HepG2 (cell line): ENCODE results near the gene SOST. TPM values are rescaled to one million over a fixed set of nuclear protein-coding genes. Genes with fewer than 3 reads are reported as not detected.

Experiments
- ATF5 ChIP-seq: sonication (generic); formaldehyde crosslinking; IDR thresholded peaks from 2 replicates; pipeline ENCODE4 v1.4.0; 2020; ENCODE audit warnings: mild to moderate bottlenecking, low read depth, missing genetic modification reagents
- CC2D1A ChIP-seq: sonication (generic); formaldehyde crosslinking; IDR thresholded peaks from 2 replicates; pipeline ENCODE4 v1.8.1; 2023; ENCODE audit warnings: mild to moderate bottlenecking, missing genetic modification reagents
- HDAC2 ChIP-seq: sonication (generic); formaldehyde crosslinking; IDR thresholded peaks from 2 replicates; pipeline ENCODE4 v1.4.0; 2020; ENCODE audit warnings: missing genetic modification reagents
- POGK ChIP-seq: sonication (generic); formaldehyde crosslinking; conservative IDR thresholded peaks from 2 replicates; pipeline ENCODE4 v1.8.0; 2022; ENCODE audit warnings: mild to moderate bottlenecking, moderate library complexity, missing genetic modification reagents
- SAFB2 ChIP-seq: sonication (generic); formaldehyde crosslinking; IDR thresholded peaks from 2 replicates; pipeline ENCODE4 v1.5.1; 2020; ENCODE audit warnings: missing genetic modification reagents, low read depth, mild to moderate bottlenecking, borderline replicate concordance
- SKIL ChIP-seq: sonication (generic); formaldehyde crosslinking; IDR thresholded peaks from 2 replicates; pipeline ENCODE4 v1.8.0; 2022; ENCODE audit warnings: missing genetic modification reagents, mild to moderate bottlenecking, moderate library complexity, borderline replicate concordance
- SOX5 ChIP-seq: IDR thresholded peaks from 2 replicates; pipeline ENCODE4 v1.6.1; 2016; ENCODE audit warnings: borderline replicate concordance
- ZBTB20 ChIP-seq: sonication (generic); formaldehyde crosslinking; IDR thresholded peaks from 2 replicates; pipeline ENCODE4 v1.8.1; 2023; ENCODE audit warnings: missing genetic modification reagents, low read depth, mild to moderate bottlenecking, borderline replicate concordance
- ZFP1 ChIP-seq: IDR thresholded peaks from 2 replicates; pipeline ENCODE4 v1.6.1; 2016
- ZFP36L1 ChIP-seq: sonication (generic); formaldehyde crosslinking; IDR thresholded peaks from 2 replicates; pipeline ENCODE4 v1.8.0; 2022; ENCODE audit warnings: mild to moderate bottlenecking, missing genetic modification reagents, moderate library complexity
- ZNF136 ChIP-seq: sonication (generic); formaldehyde crosslinking; IDR thresholded peaks from 2 replicates; pipeline ENCODE4 v1.8.1; 2022; ENCODE audit warnings: low read depth, mild to moderate bottlenecking, moderate library complexity, missing genetic modification reagents
- ZNF407 ChIP-seq: sonication (generic); formaldehyde crosslinking; IDR thresholded peaks from one replicate; pipeline ENCODE4 v1.5.1; 2020; ENCODE audit warnings: mild to moderate bottlenecking, missing genetic modification reagents; ENCODE audit errors: not compliant biosample characterization
- ZNF468 ChIP-seq: sonication (generic); formaldehyde crosslinking; IDR thresholded peaks from 2 replicates; pipeline ENCODE4 v1.8.0; 2022; ENCODE audit warnings: mild to moderate bottlenecking, moderate library complexity, missing genetic modification reagents
- ZNF761 ChIP-seq: sonication (generic); formaldehyde crosslinking; conservative IDR thresholded peaks from 2 replicates; pipeline ENCODE4 v1.4.0; 2020; ENCODE audit warnings: mild to moderate bottlenecking, missing genetic modification reagents
- polyA plus RNA-seq, 8 experiments: library from polyadenylated mRNA; depleted of rRNA in 3 of 8; stranded (reverse) in 7 of 8; unstranded in 1 of 8; fragments of >200 nt; fragmentation: Illumina TruSeq in 4 of 8; extraction: Trizol in 4 of 8; gene quantifications; 2 replicates each; pipeline versions ENCODE4 v1.2.1 to v1.2.3, GENCODE V29; 2011 to 2016; ENCODE audit warnings: low read depth in 4 of 8, missing spikeins in 1 of 8, mixed read lengths in 1 of 8; ENCODE audit not compliant: insufficient read depth in 1 of 8
- total RNA-seq, 5 experiments: library from RNA; depleted of rRNA; stranded (reverse); fragments of >200 nt; fragmentation: Illumina TruSeq; extraction: Trizol; gene quantifications; 2 replicates each; pipeline ENCODE4 v1.2.3, GENCODE V29; 2016; ENCODE audit warnings: low read depth in 1 of 5

Gene SOST
- total and polyA plus RNA-seq, 2 of the 13 experiments (the other 11 are each of a cell fraction or from before 2014, with no cell fraction given) = not detected

- no peak; the same call in 1 of the 2 replicates for TF ChIP-seq SOX5 (CRISPR knock-in tag)
- TF ChIP-seq ZBTB20 (CRISPR knock-in tag) = 0 out of 2 replicates have a peak, but pooled peaks have one; percentile 75
- 0 out of 2 replicates have a peak, but pooled peaks have one; percentile 52 for TF ChIP-seq ATF5 (CRISPR knock-in tag)
- TF ChIP-seq ZFP1 (CRISPR knock-in tag) = no peak
- TF ChIP-seq POGK = 0 out of 2 replicates have a peak, but pooled peaks have one; percentile 52
- 0 out of 2 replicates have a peak, but pooled peaks have one; percentile 31 for TF ChIP-seq ZNF136 (CRISPR knock-in tag)
- TF ChIP-seq SKIL (CRISPR knock-in tag) = peak; percentile 61; the same call in 1 of the 2 replicates
- TF ChIP-seq CC2D1A (CRISPR knock-in tag) = no peak
- TF ChIP-seq HDAC2 (CRISPR knock-in tag) = peak; percentile 18; the same call in 1 of the 2 replicates
- peak; percentile 79; the same call in 1 of the 2 replicates for TF ChIP-seq ZNF761
- no peak; the same call in 1 of the 2 replicates for TF ChIP-seq SAFB2 (CRISPR knock-in tag)
- no peak for TF ChIP-seq ZNF468 (CRISPR knock-in tag)
- TF ChIP-seq ZFP36L1 = no peak
- peak; percentile 89 for TF ChIP-seq ZNF407 (CRISPR knock-in tag)
Observed at GRCh38 chr17:43720311-43721060, 38.1 kb downstream of the SOST start (continued).
